HEK293T (cell line): ENCODE data around the gene MIB2.

ENCODE experiments used
- CTCF ChIA-PET: fragments of 350-600 bp; formaldehyde crosslinking; extraction: SDS; loops from one replicate; lab custom pipeline; 2021; ENCODE audit warnings: antibody characterized with exemption, inconsistent platforms; lab: Yijun Ruan, JAX
- POLR2A ChIA-PET: fragments of 350-600 bp; formaldehyde crosslinking; extraction: SDS; loops from one replicate; lab custom pipeline; 2020; ENCODE audit warnings: antibody characterized with exemption, inconsistent platforms; lab: Yijun Ruan, JAX
- DNase-seq: peaks from one replicate; pipeline ENCODE4 v3.0.0; 2012; ENCODE audit warnings: mixed read lengths; ENCODE audit errors: extremely low spot score
- ARNT ChIP-seq: fragments of 450-650 bp; IDR thresholded peaks from 2 replicates; pipeline ENCODE4 v1.6.1; 2017; ENCODE audit warnings: mild to moderate bottlenecking
- BHLHE40 ChIP-seq: fragments of 450-650 bp; IDR thresholded peaks from 2 replicates; pipeline ENCODE4 v1.6.1; 2016; ENCODE audit warnings: mild to moderate bottlenecking, moderate library complexity, borderline replicate concordance
- CTBP1 ChIP-seq: fragments of 450-650 bp; IDR thresholded peaks from 2 replicates; pipeline ENCODE4 v1.6.1; 2016; ENCODE audit warnings: borderline replicate concordance
- ELF4 ChIP-seq: fragments of 450-650 bp; IDR thresholded peaks from 2 replicates; pipeline ENCODE4 v1.6.1; 2017; ENCODE audit warnings: antibody characterized with exemption
- FOXA1 ChIP-seq: fragments of 450-650 bp; IDR thresholded peaks from 2 replicates; pipeline ENCODE4 v1.6.1; 2016; ENCODE audit warnings: mild to moderate bottlenecking
- FOXK2 ChIP-seq: fragments of 450-650 bp; IDR thresholded peaks from 2 replicates; pipeline ENCODE4 v1.6.1; 2016; ENCODE audit warnings: mild to moderate bottlenecking
- FOXM1 ChIP-seq: fragments of 450-650 bp; IDR thresholded peaks from 2 replicates; pipeline ENCODE4 v1.6.1; 2017; ENCODE audit warnings: mild to moderate bottlenecking, borderline replicate concordance
- HDGF ChIP-seq: fragments of 450-650 bp; IDR thresholded peaks from 2 replicates; pipeline ENCODE4 v1.6.1; 2017; ENCODE audit warnings: antibody characterized with exemption, borderline replicate concordance
- L3MBTL2 ChIP-seq: fragments of 450-650 bp; conservative IDR thresholded peaks from 2 replicates; pipeline ENCODE4 v1.6.1; 2016; ENCODE audit warnings: mild to moderate bottlenecking
- LEF1 ChIP-seq: fragments of 450-650 bp; IDR thresholded peaks from 2 replicates; pipeline ENCODE4 v1.6.1; 2017; ENCODE audit warnings: mild to moderate bottlenecking, borderline replicate concordance
- NFRKB ChIP-seq: fragments of 450-650 bp; IDR thresholded peaks from 2 replicates; pipeline ENCODE4 v1.6.1; 2016; ENCODE audit warnings: mild to moderate bottlenecking, moderate library complexity
- SP1 ChIP-seq: fragments of 450-650 bp; IDR thresholded peaks from 2 replicates; pipeline ENCODE4 v1.6.1; 2017
- SUZ12 ChIP-seq: fragments of 450-650 bp; IDR thresholded peaks from 2 replicates; pipeline ENCODE4 v1.6.1; 2016; ENCODE audit warnings: mild to moderate bottlenecking
- TARDBP ChIP-seq: fragments of 450-650 bp; IDR thresholded peaks from 2 replicates; pipeline ENCODE4 v1.6.1; 2016
- ZNF384 ChIP-seq: fragments of 450-650 bp; IDR thresholded peaks from 2 replicates; pipeline ENCODE4 v1.6.1; 2016
- TF ChIP-seq, protein P1 (sequence below): fragments of 450-650 bp; IDR thresholded peaks from 2 replicates; pipeline ENCODE4 v1.6.1; 2016

MIB2 gene

DNA sequence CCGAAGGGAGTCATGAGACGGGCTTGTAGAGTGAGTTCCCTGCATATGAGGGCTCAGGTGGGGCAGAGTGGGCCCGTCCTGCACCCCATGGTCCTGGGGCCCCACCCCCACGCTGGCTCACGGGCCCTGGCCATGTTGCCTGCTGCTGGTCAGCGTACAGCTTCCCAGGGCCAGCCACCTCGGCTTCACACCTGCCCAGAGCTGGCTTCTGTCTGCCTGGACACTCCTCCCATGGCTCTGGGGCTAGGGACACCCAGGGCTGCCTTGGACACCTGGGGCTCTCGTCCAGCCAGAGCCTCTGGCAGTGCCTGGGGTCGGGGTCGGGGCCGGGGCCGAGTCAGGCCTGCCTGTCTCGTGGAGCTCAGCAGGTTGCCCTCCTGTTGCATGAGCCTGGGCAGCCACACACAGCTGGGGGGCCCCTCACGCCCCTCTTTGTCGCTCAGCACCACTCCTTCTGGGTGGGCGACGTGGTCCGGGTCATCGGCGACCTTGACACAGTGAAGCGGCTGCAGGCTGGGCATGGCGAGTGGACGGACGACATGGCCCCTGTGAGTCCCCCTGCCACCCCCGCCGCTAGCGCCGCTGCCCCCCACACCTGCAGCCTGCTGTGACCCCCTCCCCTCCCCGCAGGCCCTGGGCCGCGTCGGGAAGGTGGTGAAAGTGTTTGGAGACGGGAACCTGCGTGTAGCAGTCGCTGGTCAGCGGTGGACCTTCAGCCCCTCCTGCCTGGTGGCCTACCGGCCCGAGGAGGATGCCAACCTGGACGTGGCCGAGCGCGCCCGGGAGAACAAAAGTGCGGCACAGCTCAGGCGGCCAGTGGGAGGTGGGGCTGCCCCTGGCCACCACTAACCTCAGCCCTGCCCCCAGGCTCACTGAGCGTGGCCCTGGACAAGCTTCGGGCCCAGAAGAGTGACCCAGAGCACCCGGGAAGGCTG, 11.2 kb downstream of the MIB2 start:
- CTCF ChIA-PET = interaction anchor here (0.5 kb wide), 1 partner anchor 10 kb away, joined by 3 read pairs; no protein-coding TSS in a partner anchor
- DNase-seq = no peak
- POLR2A ChIA-PET = interaction anchor here (2.5 kb wide), 1 partner anchor 11 kb away, joined by 7 read pairs; the partner anchor contains the start of gene MIB2

DNA sequence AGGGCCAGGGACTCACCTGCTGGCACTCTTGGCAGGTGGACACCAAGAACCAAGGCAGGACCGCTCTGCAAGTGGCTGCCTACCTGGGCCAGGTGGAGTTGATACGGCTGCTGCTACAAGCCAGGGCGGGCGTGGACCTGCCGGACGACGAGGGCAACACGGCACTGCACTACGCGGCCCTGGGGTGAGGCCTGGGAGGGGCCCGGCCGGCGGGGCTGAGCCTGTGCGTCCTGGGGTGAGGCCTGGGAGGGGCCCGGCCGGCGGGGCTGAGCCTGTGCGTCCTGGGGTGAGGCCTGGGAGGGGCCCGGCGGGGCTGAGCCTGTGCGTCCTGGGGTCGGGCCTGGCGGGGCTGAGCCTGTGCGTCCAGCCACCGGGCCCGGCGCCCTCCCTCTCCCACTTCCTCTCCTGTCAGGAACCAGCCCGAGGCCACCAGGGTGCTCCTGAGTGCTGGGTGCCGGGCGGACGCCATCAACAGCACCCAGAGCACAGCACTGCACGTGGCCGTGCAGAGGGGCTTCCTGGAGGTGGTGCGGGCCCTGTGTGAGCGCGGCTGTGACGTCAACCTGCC, 12.0 kb downstream of the MIB2 start:
- POLR2A ChIA-PET = interaction anchor here (2.5 kb wide), 1 partner anchor 12 kb away, joined by 7 read pairs; the partner anchor contains the start of gene MIB2
- CTCF ChIA-PET = no interaction called here
- no peak for DNase-seq
- no peak for TF ChIP-seq FOXA1
- no peak for TF ChIP-seq L3MBTL2
- TF ChIP-seq SP1 = no peak
- TF ChIP-seq CTBP1 = no peak
- no peak for TF ChIP-seq FOXK2
- TF ChIP-seq ELF4 = no peak
- TF ChIP-seq HDGF = no peak
- TF ChIP-seq, protein P1, sequence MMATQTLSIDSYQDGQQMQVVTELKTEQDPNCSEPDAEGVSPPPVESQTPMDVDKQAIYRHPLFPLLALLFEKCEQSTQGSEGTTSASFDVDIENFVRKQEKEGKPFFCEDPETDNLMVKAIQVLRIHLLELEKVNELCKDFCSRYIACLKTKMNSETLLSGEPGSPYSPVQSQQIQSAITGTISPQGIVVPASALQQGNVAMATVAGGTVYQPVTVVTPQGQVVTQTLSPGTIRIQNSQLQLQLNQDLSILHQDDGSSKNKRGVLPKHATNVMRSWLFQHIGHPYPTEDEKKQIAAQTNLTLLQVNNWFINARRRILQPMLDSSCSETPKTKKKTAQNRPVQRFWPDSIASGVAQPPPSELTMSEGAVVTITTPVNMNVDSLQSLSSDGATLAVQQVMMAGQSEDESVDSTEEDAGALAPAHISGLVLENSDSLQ = no peak
- no peak for TF ChIP-seq FOXM1
- no peak for TF ChIP-seq BHLHE40
- no peak for TF ChIP-seq LEF1
- TF ChIP-seq ZNF384 = no peak
- no peak for TF ChIP-seq ARNT
- TF ChIP-seq NFRKB = no peak
- TF ChIP-seq TARDBP = no peak
- no peak for TF ChIP-seq SUZ12

More for the DNA sequence above, 11.2 kb downstream of the MIB2 start:
- TF ChIP-seq FOXK2 (no peak), NFRKB (no peak), SUZ12 (no peak), CTBP1 (no peak), HDGF (no peak), BHLHE40 (no peak), ARNT (no peak), SP1 (no peak), FOXA1 (no peak), L3MBTL2 (no peak), ELF4 (no peak), TARDBP (no peak)
- TF ChIP-seq, protein P1 = no peak

DNA sequence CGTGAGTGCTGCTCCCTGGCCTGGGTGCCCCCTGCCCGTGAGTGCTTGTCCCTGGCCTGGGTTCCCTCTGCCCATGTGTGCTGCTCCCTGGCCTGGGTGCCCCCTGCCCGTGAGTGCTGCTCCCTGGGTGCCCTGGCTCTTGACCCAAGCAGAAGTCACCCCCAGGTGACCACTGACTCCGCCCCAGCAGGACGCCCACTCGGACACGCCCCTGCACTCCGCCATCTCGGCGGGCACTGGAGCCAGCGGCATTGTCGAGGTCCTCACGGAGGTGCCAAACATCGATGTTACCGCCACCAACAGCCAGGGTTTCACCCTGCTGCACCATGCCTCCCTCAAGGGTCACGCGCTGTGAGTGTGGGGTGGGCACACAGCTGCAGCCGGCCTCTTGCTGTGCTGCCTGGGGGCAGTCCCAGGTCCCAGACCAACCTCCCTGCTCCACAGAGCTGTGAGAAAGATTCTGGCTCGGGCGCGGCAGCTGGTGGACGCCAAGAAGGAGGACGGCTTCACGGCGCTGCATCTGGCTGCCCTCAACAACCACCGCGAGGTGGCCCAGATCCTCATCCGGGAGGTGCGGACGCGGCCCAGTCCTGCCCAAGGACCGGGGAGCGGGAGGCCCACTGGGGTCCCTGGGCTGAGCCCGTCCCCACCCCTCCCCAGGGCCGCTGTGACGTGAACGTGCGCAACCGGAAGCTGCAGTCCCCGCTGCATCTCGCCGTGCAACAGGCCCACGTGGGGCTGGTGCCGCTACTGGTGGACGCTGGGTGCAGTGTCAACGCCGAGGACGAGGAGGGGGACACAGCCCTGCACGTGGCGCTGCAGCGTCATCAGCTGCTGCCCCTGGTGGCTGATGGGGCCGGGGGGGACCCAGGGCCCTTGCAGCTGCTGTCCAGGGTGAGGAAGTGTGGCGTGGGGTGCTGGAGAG, 12.8 kb downstream of the MIB2 start:
- POLR2A ChIA-PET = interaction anchor here (0.7 kb wide), 1 partner anchor 12 kb away, joined by 3 read pairs; no protein-coding TSS in a partner anchor

DNA sequence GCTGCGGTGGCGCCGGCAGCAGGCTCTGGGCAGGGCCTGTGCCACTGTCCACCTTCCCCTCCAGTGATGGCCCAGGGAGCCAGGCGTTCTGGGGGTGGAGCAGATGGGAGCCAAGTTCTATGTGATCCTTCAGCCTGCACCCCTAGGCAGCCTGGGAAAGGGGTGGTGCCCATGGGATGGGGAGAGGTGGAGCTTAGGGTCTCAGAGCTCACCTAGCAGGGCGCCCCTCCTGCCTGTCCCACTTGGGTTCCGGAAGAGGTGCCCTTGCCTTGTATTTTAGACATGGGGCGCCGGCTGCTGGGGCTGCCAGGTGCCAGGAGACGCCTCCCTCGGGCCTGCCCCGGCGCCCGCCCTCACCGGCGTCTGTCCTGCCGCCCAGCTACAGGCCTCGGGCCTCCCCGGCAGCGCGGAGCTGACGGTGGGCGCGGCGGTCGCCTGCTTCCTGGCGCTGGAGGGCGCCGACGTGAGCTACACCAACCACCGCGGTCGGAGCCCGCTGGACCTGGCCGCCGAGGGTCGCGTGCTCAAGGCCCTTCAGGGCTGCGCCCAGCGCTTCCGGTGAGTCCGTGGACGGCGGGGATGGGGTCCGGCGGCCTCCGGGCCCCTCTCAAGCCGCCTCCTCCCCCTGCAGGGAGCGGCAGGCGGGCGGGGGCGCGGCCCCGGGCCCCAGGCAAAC, 13.6 kb downstream of the MIB2 start:
- DNase-seq = no peak
- TF ChIP-seq, protein P1 = no peak
- TF ChIP-seq L3MBTL2 = no peak
- no peak for TF ChIP-seq ARNT
- TF ChIP-seq FOXM1 = no peak
- TF ChIP-seq ELF4 = no peak
- no peak for TF ChIP-seq NFRKB
- no peak for TF ChIP-seq TARDBP
- no peak for TF ChIP-seq CTBP1
- TF ChIP-seq FOXA1 = no peak
- no peak for TF ChIP-seq BHLHE40
- TF ChIP-seq SUZ12 = no peak
- ChIA-PET POLR2A (interaction anchor here (0.7 kb wide), 1 partner anchor 13 kb away, joined by 3 read pairs; no protein-coding TSS in a partner anchor), CTCF (no interaction called here)

More for the DNA sequence above, 12.8 kb downstream of the MIB2 start:
- TF ChIP-seq FOXA1 (no peak), L3MBTL2 (no peak), FOXK2 (no peak), ARNT (no peak), LEF1 (no peak)
- CTCF ChIA-PET = no interaction called here
- DNase-seq = no peak
